AG20443 (cell line): ENCODE measurements around the gene MEIOC.

ENCODE experiments used
- DNase-seq: peaks from one replicate; pipeline ENCODE4 v3.0.0; 2012; ENCODE audit warnings: low spot score, mixed read lengths

MEIOC gene

GRCh38 chr17:44708401-44709263 is 52.4 kb downstream of the MEIOC start, which contains the start of gene DBF4B:
Gene DBF4B (plus strand): TSS chr17:44708665. CDS start chr17:44708821, 156 bp downstream.
- DNase-seq = peak; percentile 97

- DNase-seq = no peak
These were observed 63.2 kb downstream of the MEIOC start for GRCh38 chr17:44719444-44719843.

GRCh38 chr17:44722254-44722653 is 66.0 kb downstream of the MEIOC start:
- DNase-seq = no peak
